HEK293T (cell line): ENCODE data around the gene MLH1.
"Not testable (repeated sequence)": the region's sequence is repeated elsewhere in the genome, so short reads cannot be mapped to it uniquely, and the experiment has no call there.

Experiments used
- ARNT ChIP-seq: fragments of 450-650 bp; IDR thresholded peaks from 2 replicates; pipeline ENCODE4 v1.6.1; 2017; ENCODE audit warnings: mild to moderate bottlenecking
- BHLHE40 ChIP-seq: fragments of 450-650 bp; IDR thresholded peaks from 2 replicates; pipeline ENCODE4 v1.6.1; 2016; ENCODE audit warnings: mild to moderate bottlenecking, moderate library complexity, borderline replicate concordance
- CTBP1 ChIP-seq: fragments of 450-650 bp; IDR thresholded peaks from 2 replicates; pipeline ENCODE4 v1.6.1; 2016; ENCODE audit warnings: borderline replicate concordance
- ELF4 ChIP-seq: fragments of 450-650 bp; IDR thresholded peaks from 2 replicates; pipeline ENCODE4 v1.6.1; 2017; ENCODE audit warnings: antibody characterized with exemption
- FOXA1 ChIP-seq: fragments of 450-650 bp; IDR thresholded peaks from 2 replicates; pipeline ENCODE4 v1.6.1; 2016; ENCODE audit warnings: mild to moderate bottlenecking
- FOXK2 ChIP-seq: fragments of 450-650 bp; IDR thresholded peaks from 2 replicates; pipeline ENCODE4 v1.6.1; 2016; ENCODE audit warnings: mild to moderate bottlenecking
- FOXM1 ChIP-seq: fragments of 450-650 bp; IDR thresholded peaks from 2 replicates; pipeline ENCODE4 v1.6.1; 2017; ENCODE audit warnings: mild to moderate bottlenecking, borderline replicate concordance
- HDGF ChIP-seq: fragments of 450-650 bp; IDR thresholded peaks from 2 replicates; pipeline ENCODE4 v1.6.1; 2017; ENCODE audit warnings: antibody characterized with exemption, borderline replicate concordance
- NFRKB ChIP-seq: fragments of 450-650 bp; IDR thresholded peaks from 2 replicates; pipeline ENCODE4 v1.6.1; 2016; ENCODE audit warnings: mild to moderate bottlenecking, moderate library complexity
- SP1 ChIP-seq: fragments of 450-650 bp; IDR thresholded peaks from 2 replicates; pipeline ENCODE4 v1.6.1; 2017
- SUZ12 ChIP-seq: fragments of 450-650 bp; IDR thresholded peaks from 2 replicates; pipeline ENCODE4 v1.6.1; 2016; ENCODE audit warnings: mild to moderate bottlenecking
- TARDBP ChIP-seq: fragments of 450-650 bp; IDR thresholded peaks from 2 replicates; pipeline ENCODE4 v1.6.1; 2016
- ZNF384 ChIP-seq: fragments of 450-650 bp; IDR thresholded peaks from 2 replicates; pipeline ENCODE4 v1.6.1; 2016
- TF ChIP-seq, protein P1 (sequence below): fragments of 450-650 bp; IDR thresholded peaks from 2 replicates; pipeline ENCODE4 v1.6.1; 2016

DNA sequence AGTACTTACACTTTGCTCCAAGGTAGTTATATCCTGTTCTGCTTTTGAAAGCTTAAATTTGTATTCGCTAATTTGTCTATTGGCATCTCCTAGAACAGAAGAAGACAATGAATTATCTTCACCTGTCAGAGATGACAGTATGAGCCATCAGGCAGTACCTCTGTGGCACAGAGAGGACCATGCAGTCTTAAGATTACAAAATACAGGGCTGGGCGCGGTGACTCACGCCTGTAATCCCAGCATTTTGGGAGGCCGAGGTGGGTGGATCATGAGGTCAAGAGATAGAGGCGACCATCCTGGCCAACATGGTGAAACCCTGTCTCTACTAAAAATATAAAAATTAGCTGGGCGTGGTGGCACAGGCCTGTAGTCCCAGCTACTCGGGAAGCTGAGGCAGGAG, 61.8 kb downstream of the MLH1 start:
- TF ChIP-seq, protein P1, sequence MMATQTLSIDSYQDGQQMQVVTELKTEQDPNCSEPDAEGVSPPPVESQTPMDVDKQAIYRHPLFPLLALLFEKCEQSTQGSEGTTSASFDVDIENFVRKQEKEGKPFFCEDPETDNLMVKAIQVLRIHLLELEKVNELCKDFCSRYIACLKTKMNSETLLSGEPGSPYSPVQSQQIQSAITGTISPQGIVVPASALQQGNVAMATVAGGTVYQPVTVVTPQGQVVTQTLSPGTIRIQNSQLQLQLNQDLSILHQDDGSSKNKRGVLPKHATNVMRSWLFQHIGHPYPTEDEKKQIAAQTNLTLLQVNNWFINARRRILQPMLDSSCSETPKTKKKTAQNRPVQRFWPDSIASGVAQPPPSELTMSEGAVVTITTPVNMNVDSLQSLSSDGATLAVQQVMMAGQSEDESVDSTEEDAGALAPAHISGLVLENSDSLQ, result not testable (repeated sequence)
- not testable (repeated sequence) for TF ChIP-seq NFRKB, ARNT, TARDBP, FOXK2, FOXM1, HDGF, ZNF384, BHLHE40, SUZ12, SP1, CTBP1, ELF4, FOXA1
